Measurements from ENCODE around the gene WNT7B. TPM values are rescaled to one million over a fixed set of nuclear protein-coding genes. Genes with fewer than 3 reads are reported as not detected.

Gene WNT7B
- total RNA-seq, 1 experiment from 2014 or later = 0.33 TPM

GRCh38 chr22:45893516-45893915 is 83.4 kb downstream of the WNT7B start (continued):
- TF ChIP-seq AR (CRISPR knock-in tag; IDR thresholded peaks at IDR 0.05) = no peak

DNA sequence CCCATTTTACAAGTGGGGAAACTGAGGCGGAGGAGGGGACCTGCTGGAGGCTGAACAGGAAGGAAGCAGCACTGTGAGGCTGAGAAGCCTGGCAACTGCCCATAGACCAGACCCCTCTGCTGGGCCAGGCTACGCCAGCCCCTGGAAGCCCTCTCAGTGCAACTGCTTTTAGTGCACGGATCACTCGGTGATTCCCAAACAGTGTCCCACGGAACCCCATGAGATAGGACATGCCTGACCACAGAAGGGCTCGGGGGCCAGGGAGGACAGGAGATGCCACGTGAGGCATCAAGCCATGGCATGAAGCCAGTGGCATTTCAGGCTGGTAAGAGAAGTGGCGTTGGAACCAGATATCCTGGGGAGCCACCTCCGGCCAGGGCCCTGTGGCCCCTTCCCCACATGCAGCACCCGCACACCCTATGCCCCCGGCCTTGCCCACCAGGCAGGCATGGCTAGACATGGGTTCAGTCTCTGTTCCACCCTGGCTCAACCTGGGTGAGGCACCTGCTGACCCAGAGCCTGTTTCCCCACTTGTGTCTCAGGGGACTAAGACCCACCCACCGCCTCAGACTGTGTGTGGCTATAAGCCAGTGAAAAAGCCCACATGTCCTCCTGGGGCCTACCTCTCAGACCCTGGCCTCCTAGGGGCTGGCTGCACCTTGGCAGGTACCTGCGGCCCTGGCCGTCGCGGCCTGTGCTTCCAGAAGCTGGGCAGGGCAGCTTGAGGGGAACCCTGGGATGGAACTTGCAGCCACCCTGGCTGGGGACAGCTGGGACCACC is 84.1 kb downstream of the WNT7B start:
- H3K27ac Mint-ChIP-seq = no peak overlapping the region
- DNase-seq (ENCODE audit: low spot score) (no peak), ATAC-seq (no peak)
- H3K9me3 Mint-ChIP-seq = no peaks in the 10 kb centered on the region
- no peaks in the 10 kb centered on the region for H3K27me3 Mint-ChIP-seq (ENCODE audit: low read depth)
- ChIA-PET CTCF (interaction anchor here (0.8 kb wide), 1 partner anchor 29 kb away, joined by 4 read pairs; no protein-coding TSS in a partner anchor), POLR2A (no interaction called here)
- H3K4me3 Mint-ChIP-seq = no peak overlapping the region
- H3K4me1 Mint-ChIP-seq = peaks cover 14% of the 10 kb centered on the region
- no peaks in the 10 kb centered on the region for H3K36me3 Mint-ChIP-seq
- TF ChIP-seq ATF6 (CRISPR knock-in tag; IDR thresholded peaks at IDR 0.05) (no peak), ELF4 (CRISPR knock-in tag; IDR thresholded peaks at IDR 0.05; ENCODE audit: low read depth) (no peak), AFF4 (CRISPR knock-in tag; IDR thresholded peaks at IDR 0.05; ENCODE audit: borderline replicate concordance) (no peak)
- TF ChIP-seq, protein P1, sequence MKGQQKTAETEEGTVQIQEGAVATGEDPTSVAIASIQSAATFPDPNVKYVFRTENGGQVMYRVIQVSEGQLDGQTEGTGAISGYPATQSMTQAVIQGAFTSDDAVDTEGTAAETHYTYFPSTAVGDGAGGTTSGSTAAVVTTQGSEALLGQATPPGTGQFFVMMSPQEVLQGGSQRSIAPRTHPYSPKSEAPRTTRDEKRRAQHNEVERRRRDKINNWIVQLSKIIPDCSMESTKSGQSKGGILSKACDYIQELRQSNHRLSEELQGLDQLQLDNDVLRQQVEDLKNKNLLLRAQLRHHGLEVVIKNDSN (CRISPR knock-in tag; IDR thresholded peaks at IDR 0.05) = no peak

DNA sequence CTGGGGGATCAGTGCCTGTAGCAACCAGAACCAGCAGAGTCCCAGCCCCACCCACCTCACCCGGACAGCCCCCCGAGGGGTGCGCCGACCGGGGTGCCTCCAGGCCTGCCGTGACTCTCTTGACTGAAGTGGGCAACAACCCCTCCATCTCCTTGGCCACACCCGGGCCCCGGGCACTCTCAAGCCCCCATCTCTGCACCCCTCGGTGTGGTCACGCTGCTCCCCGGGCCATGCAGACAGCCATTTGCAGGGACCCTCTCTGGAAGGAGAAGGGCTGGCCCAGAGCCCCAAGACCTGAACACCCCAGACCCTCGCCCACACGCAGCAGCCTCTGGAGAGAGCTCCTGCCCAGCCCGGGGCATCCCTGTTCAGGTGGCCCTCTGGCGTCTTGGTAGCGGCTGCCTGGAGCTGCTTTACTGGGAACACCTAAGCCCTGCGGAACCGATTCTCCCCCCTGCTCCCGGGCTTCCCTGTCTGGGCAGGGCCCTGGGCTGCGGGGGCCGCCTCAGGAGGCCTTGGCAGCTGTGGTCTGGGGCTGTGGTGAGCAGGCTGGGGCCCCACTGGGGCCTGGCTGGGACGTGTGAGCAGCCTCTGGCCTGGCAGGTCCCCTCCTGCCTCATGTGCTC is 84.9 kb downstream of the WNT7B start:
- ChIA-PET CTCF (interaction anchor here (0.8 to 3.1 kb wide), 2 partner anchors 28 kb away, joined by 4 to 9 read pairs; no protein-coding TSS in a partner anchor), POLR2A (no interaction called here)
- DNase-seq (ENCODE audit: low spot score) (no peak), ATAC-seq (no peak)
- Mint-ChIP-seq H3K9me3 (no peaks in the 10 kb centered on the region), H3K4me3 (no peak overlapping the region), H3K4me1 (peaks cover 13% of the 10 kb centered on the region), H3K36me3 (no peaks in the 10 kb centered on the region), H3K27me3 (ENCODE audit: low read depth) (no peaks in the 10 kb centered on the region), H3K27ac (no peak overlapping the region)
- TF ChIP-seq TP53 (CRISPR knock-in tag; IDR thresholded peaks at IDR 0.05) (no peak), FOXJ3 (CRISPR knock-in tag; IDR thresholded peaks at IDR 0.05; ENCODE audit: borderline replicate concordance) (no peak), FOXP1 (CRISPR knock-in tag; IDR thresholded peaks at IDR 0.05; ENCODE audit: borderline replicate concordance) (no peak), NFYB (CRISPR knock-in tag; conservative IDR thresholded peaks at IDR 0.05; ENCODE audit: low read depth) (no peak), NFE2L1 (CRISPR knock-in tag; IDR thresholded peaks at IDR 0.05) (no peak), ELF4 (CRISPR knock-in tag; IDR thresholded peaks at IDR 0.05; ENCODE audit: low read depth) (no peak), CBFB (CRISPR knock-in tag; IDR thresholded peaks at IDR 0.05; ENCODE audit: low read depth) (no peak), ATF6 (CRISPR knock-in tag; IDR thresholded peaks at IDR 0.05) (no peak), JAZF1 (CRISPR knock-in tag; IDR thresholded peaks at IDR 0.05) (no peak), AFF4 (CRISPR knock-in tag; IDR thresholded peaks at IDR 0.05; ENCODE audit: borderline replicate concordance) (no peak), ZNF232 (CRISPR knock-in tag; IDR thresholded peaks at IDR 0.05) (no peak)
- TF ChIP-seq, protein P1 (CRISPR knock-in tag; IDR thresholded peaks at IDR 0.05) = no peak
